Measurements from ENCODE around the gene IMMP1L.

Gene IMMP1L

DNA sequence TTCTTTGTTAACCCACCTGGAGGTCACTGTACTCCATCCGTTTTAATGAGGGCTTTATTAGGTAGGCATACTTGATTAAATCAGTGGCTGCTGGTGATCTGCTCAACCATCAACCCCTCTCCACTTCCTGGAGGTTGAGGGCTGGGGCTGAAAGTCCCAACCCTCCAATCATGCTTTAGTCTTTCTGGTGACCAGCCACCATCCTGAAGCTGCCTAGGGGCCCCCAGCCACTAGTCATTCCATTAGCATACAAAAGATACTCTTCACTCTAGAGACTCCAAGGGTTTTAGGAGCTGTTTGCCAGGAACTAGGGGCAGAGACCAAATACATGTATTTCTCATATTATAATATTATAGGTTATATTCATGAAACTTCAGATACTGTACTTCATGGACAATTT lies 126.3 kb downstream of the IMMP1L start:
- Histone ChIP-seq H3K36me3 (ENCODE audit: control insufficient read depth, insufficient read depth, low read length) (peaks cover 1% of the 10 kb centered on the region), H3K27me3 (replicated peaks; ENCODE audit: control insufficient read depth, insufficient read depth, low read length) (no peaks in the 10 kb centered on the region), H3K4me3 (replicated peaks; ENCODE audit: low read depth, low read length) (no peak overlapping the region)
- TF ChIP-seq CTCF (IDR thresholded peaks at IDR 0.05; ENCODE audit: insufficient read depth, low read length, poor library complexity, severe bottlenecking) = no peak
- DNase-seq (ENCODE audit: extremely low read depth, insufficient read length) = no peak

Data from GM06990 (cell line).